ENCODE measurements around the gene NR1H4. TPM values are rescaled to one million over a fixed set of nuclear protein-coding genes. Genes with fewer than 3 reads are reported as not detected.

Gene NR1H4
- total and polyA plus RNA-seq, 2 of the 13 experiments (the other 11 are each of a cell fraction or from before 2014, with no cell fraction given): 27.3 to 114 TPM

DNA sequence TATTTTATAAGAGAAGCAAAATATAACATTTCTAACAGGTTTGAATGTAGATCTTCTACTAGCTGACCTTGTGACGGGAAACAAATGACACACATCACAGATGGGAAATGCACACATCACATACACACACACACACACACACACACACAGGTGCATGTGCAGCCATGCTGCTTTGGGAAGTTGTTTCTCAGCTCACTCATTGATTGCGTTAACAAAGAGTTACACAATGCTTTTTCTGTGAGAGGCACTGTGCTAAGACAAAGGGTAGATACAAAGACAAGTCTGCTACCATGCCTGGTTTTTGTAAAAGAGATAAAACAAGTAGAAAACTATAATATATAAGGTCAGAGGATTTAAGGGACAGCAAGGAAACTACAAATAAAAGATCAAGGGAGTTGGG lies 1.3 kb upstream of the NR1H4 start (continued):
- TF ChIP-seq, protein P1, sequence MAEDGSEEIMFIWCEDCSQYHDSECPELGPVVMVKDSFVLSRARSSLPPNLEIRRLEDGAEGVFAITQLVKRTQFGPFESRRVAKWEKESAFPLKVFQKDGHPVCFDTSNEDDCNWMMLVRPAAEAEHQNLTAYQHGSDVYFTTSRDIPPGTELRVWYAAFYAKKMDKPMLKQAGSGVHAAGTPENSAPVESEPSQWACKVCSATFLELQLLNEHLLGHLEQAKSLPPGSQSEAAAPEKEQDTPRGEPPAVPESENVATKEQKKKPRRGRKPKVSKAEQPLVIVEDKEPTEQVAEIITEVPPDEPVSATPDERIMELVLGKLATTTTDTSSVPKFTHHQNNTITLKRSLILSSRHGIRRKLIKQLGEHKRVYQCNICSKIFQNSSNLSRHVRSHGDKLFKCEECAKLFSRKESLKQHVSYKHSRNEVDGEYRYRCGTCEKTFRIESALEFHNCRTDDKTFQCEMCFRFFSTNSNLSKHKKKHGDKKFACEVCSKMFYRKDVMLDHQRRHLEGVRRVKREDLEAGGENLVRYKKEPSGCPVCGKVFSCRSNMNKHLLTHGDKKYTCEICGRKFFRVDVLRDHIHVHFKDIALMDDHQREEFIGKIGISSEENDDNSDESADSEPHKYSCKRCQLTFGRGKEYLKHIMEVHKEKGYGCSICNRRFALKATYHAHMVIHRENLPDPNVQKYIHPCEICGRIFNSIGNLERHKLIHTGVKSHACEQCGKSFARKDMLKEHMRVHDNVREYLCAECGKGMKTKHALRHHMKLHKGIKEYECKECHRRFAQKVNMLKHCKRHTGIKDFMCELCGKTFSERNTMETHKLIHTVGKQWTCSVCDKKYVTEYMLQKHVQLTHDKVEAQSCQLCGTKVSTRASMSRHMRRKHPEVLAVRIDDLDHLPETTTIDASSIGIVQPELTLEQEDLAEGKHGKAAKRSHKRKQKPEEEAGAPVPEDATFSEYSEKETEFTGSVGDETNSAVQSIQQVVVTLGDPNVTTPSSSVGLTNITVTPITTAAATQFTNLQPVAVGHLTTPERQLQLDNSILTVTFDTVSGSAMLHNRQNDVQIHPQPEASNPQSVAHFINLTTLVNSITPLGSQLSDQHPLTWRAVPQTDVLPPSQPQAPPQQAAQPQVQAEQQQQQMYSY (CRISPR knock-in tag; IDR thresholded peaks at IDR 0.05): no peak
- TF ChIP-seq SOX5 (CRISPR knock-in tag; IDR thresholded peaks at IDR 0.05; ENCODE audit: borderline replicate concordance) (peak; percentile 94), TCF7 (IDR thresholded peaks at IDR 0.05; ENCODE audit: low read depth) (peak; percentile 32; the same call in 1 of the 2 replicates), JUNB (CRISPR knock-in tag; IDR thresholded peaks at IDR 0.05; ENCODE audit: borderline replicate concordance) (0 out of 2 replicates have a peak, but pooled peaks have one; percentile 23), SALL1 (CRISPR knock-in tag; IDR thresholded peaks at IDR 0.05) (peak; percentile 40; the same call in 1 of the 2 replicates), JUND (CRISPR knock-in tag; IDR thresholded peaks at IDR 0.05) (0 out of 2 replicates have a peak, but pooled peaks have one; percentile 14), SMC3 (IDR thresholded peaks at IDR 0.05; ENCODE audit: low read length) (0 out of 2 replicates have a peak, but pooled peaks have one; percentile 7), ASH2L (IDR thresholded peaks at IDR 0.05; ENCODE audit: insufficient read length, low read depth, low read length) (peak; percentile 7), NR2F6 (IDR thresholded peaks at IDR 0.05) (no peak), NR2F6 (CRISPR knock-in tag; IDR thresholded peaks at IDR 0.05) (0 out of 2 replicates have a peak, but pooled peaks have one; percentile 27), GATAD2A (CRISPR knock-in tag; IDR thresholded peaks at IDR 0.05) (peak; percentile 90), AHR (CRISPR knock-in tag; IDR thresholded peaks at IDR 0.05) (no peak), RFX3 (CRISPR knock-in tag; IDR thresholded peaks at IDR 0.05) (no peak), ONECUT2 (CRISPR knock-in tag; IDR thresholded peaks at IDR 0.05) (peak; percentile 58; the same call in 1 of the 2 replicates)
- TF ChIP-seq, protein P2, sequence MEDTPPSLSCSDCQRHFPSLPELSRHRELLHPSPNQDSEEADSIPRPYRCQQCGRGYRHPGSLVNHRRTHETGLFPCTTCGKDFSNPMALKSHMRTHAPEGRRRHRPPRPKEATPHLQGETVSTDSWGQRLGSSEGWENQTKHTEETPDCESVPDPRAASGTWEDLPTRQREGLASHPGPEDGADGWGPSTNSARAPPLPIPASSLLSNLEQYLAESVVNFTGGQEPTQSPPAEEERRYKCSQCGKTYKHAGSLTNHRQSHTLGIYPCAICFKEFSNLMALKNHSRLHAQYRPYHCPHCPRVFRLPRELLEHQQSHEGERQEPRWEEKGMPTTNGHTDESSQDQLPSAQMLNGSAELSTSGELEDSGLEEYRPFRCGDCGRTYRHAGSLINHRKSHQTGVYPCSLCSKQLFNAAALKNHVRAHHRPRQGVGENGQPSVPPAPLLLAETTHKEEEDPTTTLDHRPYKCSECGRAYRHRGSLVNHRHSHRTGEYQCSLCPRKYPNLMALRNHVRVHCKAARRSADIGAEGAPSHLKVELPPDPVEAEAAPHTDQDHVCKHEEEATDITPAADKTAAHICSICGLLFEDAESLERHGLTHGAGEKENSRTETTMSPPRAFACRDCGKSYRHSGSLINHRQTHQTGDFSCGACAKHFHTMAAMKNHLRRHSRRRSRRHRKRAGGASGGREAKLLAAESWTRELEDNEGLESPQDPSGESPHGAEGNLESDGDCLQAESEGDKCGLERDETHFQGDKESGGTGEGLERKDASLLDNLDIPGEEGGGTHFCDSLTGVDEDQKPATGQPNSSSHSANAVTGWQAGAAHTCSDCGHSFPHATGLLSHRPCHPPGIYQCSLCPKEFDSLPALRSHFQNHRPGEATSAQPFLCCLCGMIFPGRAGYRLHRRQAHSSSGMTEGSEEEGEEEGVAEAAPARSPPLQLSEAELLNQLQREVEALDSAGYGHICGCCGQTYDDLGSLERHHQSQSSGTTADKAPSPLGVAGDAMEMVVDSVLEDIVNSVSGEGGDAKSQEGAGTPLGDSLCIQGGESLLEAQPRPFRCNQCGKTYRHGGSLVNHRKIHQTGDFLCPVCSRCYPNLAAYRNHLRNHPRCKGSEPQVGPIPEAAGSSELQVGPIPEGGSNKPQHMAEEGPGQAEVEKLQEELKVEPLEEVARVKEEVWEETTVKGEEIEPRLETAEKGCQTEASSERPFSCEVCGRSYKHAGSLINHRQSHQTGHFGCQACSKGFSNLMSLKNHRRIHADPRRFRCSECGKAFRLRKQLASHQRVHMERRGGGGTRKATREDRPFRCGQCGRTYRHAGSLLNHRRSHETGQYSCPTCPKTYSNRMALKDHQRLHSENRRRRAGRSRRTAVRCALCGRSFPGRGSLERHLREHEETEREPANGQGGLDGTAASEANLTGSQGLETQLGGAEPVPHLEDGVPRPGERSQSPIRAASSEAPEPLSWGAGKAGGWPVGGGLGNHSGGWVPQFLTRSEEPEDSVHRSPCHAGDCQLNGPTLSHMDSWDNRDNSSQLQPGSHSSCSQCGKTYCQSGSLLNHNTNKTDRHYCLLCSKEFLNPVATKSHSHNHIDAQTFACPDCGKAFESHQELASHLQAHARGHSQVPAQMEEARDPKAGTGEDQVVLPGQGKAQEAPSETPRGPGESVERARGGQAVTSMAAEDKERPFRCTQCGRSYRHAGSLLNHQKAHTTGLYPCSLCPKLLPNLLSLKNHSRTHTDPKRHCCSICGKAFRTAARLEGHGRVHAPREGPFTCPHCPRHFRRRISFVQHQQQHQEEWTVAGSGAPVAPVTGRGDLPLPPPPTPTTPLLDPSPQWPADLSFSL (CRISPR knock-in tag; IDR thresholded peaks at IDR 0.05): peak; percentile 94
- TF ChIP-seq, protein P3, sequence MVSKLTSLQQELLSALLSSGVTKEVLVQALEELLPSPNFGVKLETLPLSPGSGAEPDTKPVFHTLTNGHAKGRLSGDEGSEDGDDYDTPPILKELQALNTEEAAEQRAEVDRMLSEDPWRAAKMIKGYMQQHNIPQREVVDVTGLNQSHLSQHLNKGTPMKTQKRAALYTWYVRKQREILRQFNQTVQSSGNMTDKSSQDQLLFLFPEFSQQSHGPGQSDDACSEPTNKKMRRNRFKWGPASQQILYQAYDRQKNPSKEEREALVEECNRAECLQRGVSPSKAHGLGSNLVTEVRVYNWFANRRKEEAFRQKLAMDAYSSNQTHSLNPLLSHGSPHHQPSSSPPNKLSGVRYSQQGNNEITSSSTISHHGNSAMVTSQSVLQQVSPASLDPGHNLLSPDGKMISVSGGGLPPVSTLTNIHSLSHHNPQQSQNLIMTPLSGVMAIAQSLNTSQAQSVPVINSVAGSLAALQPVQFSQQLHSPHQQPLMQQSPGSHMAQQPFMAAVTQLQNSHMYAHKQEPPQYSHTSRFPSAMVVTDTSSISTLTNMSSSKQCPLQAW (CRISPR knock-in tag; IDR thresholded peaks at IDR 0.05): no peak
- TF ChIP-seq, protein P4, sequence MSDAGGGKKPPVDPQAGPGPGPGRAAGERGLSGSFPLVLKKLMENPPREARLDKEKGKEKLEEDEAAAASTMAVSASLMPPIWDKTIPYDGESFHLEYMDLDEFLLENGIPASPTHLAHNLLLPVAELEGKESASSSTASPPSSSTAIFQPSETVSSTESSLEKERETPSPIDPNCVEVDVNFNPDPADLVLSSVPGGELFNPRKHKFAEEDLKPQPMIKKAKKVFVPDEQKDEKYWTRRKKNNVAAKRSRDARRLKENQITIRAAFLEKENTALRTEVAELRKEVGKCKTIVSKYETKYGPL (CRISPR knock-in tag; IDR thresholded peaks at IDR 0.05): 0 out of 2 replicates have a peak, but pooled peaks have one; percentile 40
- TF ChIP-seq, protein P5, sequence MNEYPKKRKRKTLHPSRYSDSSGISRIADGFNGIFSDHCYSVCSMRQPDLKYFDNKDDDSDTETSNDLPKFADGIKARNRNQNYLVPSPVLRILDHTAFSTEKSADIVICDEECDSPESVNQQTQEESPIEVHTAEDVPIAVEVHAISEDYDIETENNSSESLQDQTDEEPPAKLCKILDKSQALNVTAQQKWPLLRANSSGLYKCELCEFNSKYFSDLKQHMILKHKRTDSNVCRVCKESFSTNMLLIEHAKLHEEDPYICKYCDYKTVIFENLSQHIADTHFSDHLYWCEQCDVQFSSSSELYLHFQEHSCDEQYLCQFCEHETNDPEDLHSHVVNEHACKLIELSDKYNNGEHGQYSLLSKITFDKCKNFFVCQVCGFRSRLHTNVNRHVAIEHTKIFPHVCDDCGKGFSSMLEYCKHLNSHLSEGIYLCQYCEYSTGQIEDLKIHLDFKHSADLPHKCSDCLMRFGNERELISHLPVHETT (CRISPR knock-in tag; conservative IDR thresholded peaks at IDR 0.05): no peak
